BE2C (cell line): ENCODE data around the gene JARID2.
A peak's percentile ranks its signal among the peaks of the same experiment; 100 is the strongest.

Experiments
- DNase-seq: peaks from one replicate; pipeline ENCODE4 v3.0.0-alpha.2; 2020
- H3K27me3 ChIP-seq: fragments of 250-450 bp; sonication (Bioruptor Pico); 2 replicates; pipeline ENCODE4 v1.5.1; 2020; ENCODE audit warnings: mild to moderate bottlenecking
- H3K36me3 ChIP-seq: fragments of 250-450 bp; sonication (Bioruptor Pico); 2 replicates; pipeline ENCODE4 v1.5.1; 2020; ENCODE audit warnings: mild to moderate bottlenecking
- H3K4me1 ChIP-seq: fragments of 250-450 bp; sonication (Bioruptor Pico); 2 replicates; pipeline ENCODE4 v1.5.1; 2020
- H3K4me3 ChIP-seq: 2 replicates; pipeline ENCODE4 v1.5.1; 2011; ENCODE audit warnings: low read depth, low read length
- H3K9me3 ChIP-seq: fragments of 250-450 bp; sonication (Bioruptor Pico); 2 replicates; pipeline ENCODE4 v1.5.1; 2020
- CTCF ChIP-seq: IDR thresholded peaks from 2 replicates; pipeline ENCODE4 v1.5.1; 2012; ENCODE audit warnings: mild to moderate bottlenecking, low read depth, low read length

Gene JARID2

GRCh38 chr6:15440040-15440439 is 194.2 kb downstream of the JARID2 start:
- peaks cover 43% of the 10 kb centered on the region for H3K4me1 ChIP-seq

GRCh38 chr6:15441215-15441868 is 195.5 kb downstream of the JARID2 start:
- peaks cover 53% of the 10 kb centered on the region for H3K4me1 ChIP-seq
- H3K4me3 ChIP-seq: no peak overlapping the region
- H3K27me3 ChIP-seq: no peaks in the 10 kb centered on the region
- no peaks in the 10 kb centered on the region for H3K36me3 ChIP-seq
- no peaks in the 10 kb centered on the region for H3K9me3 ChIP-seq
- peak; percentile 58 for DNase-seq
- peak; percentile 92 for TF ChIP-seq CTCF

More at GRCh38 chr6:15440040-15440439, 194.2 kb downstream of the JARID2 start:
- no peak for TF ChIP-seq CTCF
- no peak overlapping the region for H3K4me3 ChIP-seq
- no peaks in the 10 kb centered on the region for H3K27me3 ChIP-seq
- H3K36me3 ChIP-seq: no peaks in the 10 kb centered on the region
- no peak for DNase-seq
- H3K9me3 ChIP-seq: no peaks in the 10 kb centered on the region

- H3K27me3 ChIP-seq: no peaks in the 10 kb centered on the region
- H3K4me3 ChIP-seq: no peak overlapping the region
- TF ChIP-seq CTCF: no peak
- H3K9me3 ChIP-seq: no peaks in the 10 kb centered on the region
- H3K4me1 ChIP-seq: peaks cover 53% of the 10 kb centered on the region
- no peak for DNase-seq
- no peaks in the 10 kb centered on the region for H3K36me3 ChIP-seq
Observed at GRCh38 chr6:15441981-15442380, 196.1 kb downstream of the JARID2 start.

GRCh38 chr6:15442467-15442866 is 196.6 kb downstream of the JARID2 start:
- Histone ChIP-seq H3K36me3 (no peaks in the 10 kb centered on the region), H3K4me1 (peaks cover 53% of the 10 kb centered on the region), H3K4me3 (no peak overlapping the region), H3K27me3 (no peaks in the 10 kb centered on the region), H3K9me3 (no peaks in the 10 kb centered on the region)
- TF ChIP-seq CTCF: no peak
- DNase-seq: no peak

GRCh38 chr6:15443119-15443830 is 197.4 kb downstream of the JARID2 start:
- H3K4me3 ChIP-seq: no peak overlapping the region
- no peak for DNase-seq
- no peaks in the 10 kb centered on the region for H3K27me3 ChIP-seq
- no peak for TF ChIP-seq CTCF
- H3K4me1 ChIP-seq: peaks cover 53% of the 10 kb centered on the region
- no peaks in the 10 kb centered on the region for H3K36me3 ChIP-seq
- H3K9me3 ChIP-seq: no peaks in the 10 kb centered on the region
